H1 (cell line): ENCODE results near the gene RRP12. TPM values are rescaled to one million over a fixed set of nuclear protein-coding genes. Genes with fewer than 3 reads are reported as not detected.

Source experiments
- ATF2 ChIP-seq: IDR thresholded peaks from 2 replicates; pipeline ENCODE4 v1.6.1; 2012; ENCODE audit warnings: low read length, inconsistent platforms
- BACH1 ChIP-seq: IDR thresholded peaks from 2 replicates; pipeline ENCODE4 v1.6.1; 2012; ENCODE audit warnings: low read length, improper control_type of control experiment
- CHD2 ChIP-seq: IDR thresholded peaks from 2 replicates; pipeline ENCODE4 v1.6.1; 2012; ENCODE audit warnings: low read length, improper control_type of control experiment
- FOSL1 ChIP-seq: IDR thresholded peaks from 2 replicates; pipeline ENCODE4 v1.6.1; 2011; ENCODE audit warnings: mild to moderate bottlenecking, low read depth, low read length, moderate library complexity; ENCODE audit not compliant: insufficient read depth
- HDAC2 ChIP-seq, 2 experiments: fragments of 300-600 bp in 1 of 2; sonication (generic) in 1 of 2; IDR thresholded peaks; 2 replicates each; pipeline ENCODE4 v1.6.1; 2011 to 2012; ENCODE audit warnings: low read depth in 2 of 2, low read length in 2 of 2, mild to moderate bottlenecking in 2 of 2, moderate library complexity in 2 of 2, borderline replicate concordance in 1 of 2, inconsistent platforms in 1 of 2
- JUND ChIP-seq: IDR thresholded peaks from 2 replicates; pipeline ENCODE4 v1.6.1; 2011; ENCODE audit warnings: mild to moderate bottlenecking, improper control_type of control experiment, low read length
- KDM4A ChIP-seq: IDR thresholded peaks from one replicate; pipeline ENCODE4 v1.7.1; 2012; ENCODE audit warnings: low read depth, mild to moderate bottlenecking, moderate library complexity, low read length, inconsistent platforms; ENCODE audit not compliant: severe bottlenecking
- KDM5A ChIP-seq: fragments of 200-600 bp; IDR thresholded peaks from 2 replicates; pipeline ENCODE4 v1.7.1; 2012; ENCODE audit warnings: mild to moderate bottlenecking, low read length, inconsistent platforms, mixed read lengths
- NANOG ChIP-seq: IDR thresholded peaks from 2 replicates; pipeline ENCODE4 v1.6.1; 2011; ENCODE audit warnings: low read length, low read depth, mild to moderate bottlenecking, inconsistent platforms; ENCODE audit not compliant: insufficient read depth, poor library complexity, severe bottlenecking
- POLR2AphosphoS5 ChIP-seq: IDR thresholded peaks from 2 replicates; pipeline ENCODE4 v1.6.1; 2011; ENCODE audit warnings: low read depth, low read length
- POU5F1 ChIP-seq: IDR thresholded peaks from 2 replicates; pipeline ENCODE4 v1.6.1; 2011; ENCODE audit warnings: low read depth, mild to moderate bottlenecking, low read length, moderate library complexity
- RBBP5 ChIP-seq: IDR thresholded peaks from 2 replicates; pipeline ENCODE4 v1.7.1; 2012; ENCODE audit warnings: low read depth, mild to moderate bottlenecking, inconsistent platforms, low read length, moderate library complexity, borderline replicate concordance
- SIRT6 ChIP-seq: IDR thresholded peaks from one replicate; pipeline ENCODE4 v1.7.1; 2012; ENCODE audit warnings: low read length, inconsistent platforms
- SP1 ChIP-seq: IDR thresholded peaks from 2 replicates; pipeline ENCODE4 v1.6.1; 2011; ENCODE audit warnings: low read depth, low read length
- SP2 ChIP-seq: IDR thresholded peaks from 2 replicates; pipeline ENCODE4 v1.6.1; 2012; ENCODE audit warnings: mild to moderate bottlenecking, low read length, inconsistent platforms
- SRF ChIP-seq: IDR thresholded peaks from 2 replicates; pipeline ENCODE4 v1.6.1; 2011; ENCODE audit warnings: mild to moderate bottlenecking, low read depth, low read length, moderate library complexity
- TCF12 ChIP-seq: IDR thresholded peaks from 2 replicates; pipeline ENCODE4 v1.6.1; 2011; ENCODE audit warnings: low read depth, mild to moderate bottlenecking, low read length
- TEAD4 ChIP-seq: IDR thresholded peaks from 2 replicates; pipeline ENCODE4 v1.6.1; 2012; ENCODE audit warnings: low read depth, low read length, inconsistent platforms, mixed read lengths
- USF2 ChIP-seq: IDR thresholded peaks from 2 replicates; pipeline ENCODE4 v1.6.1; 2011; ENCODE audit warnings: low read length, improper control_type of control experiment
- ZNF274 ChIP-seq: IDR thresholded peaks from 2 replicates; pipeline ENCODE4 v1.7.0; 2012; ENCODE audit warnings: low read length, borderline replicate concordance; ENCODE audit errors: extremely low read depth
- polyA plus RNA-seq, 7 experiments: library from polyadenylated mRNA; depleted of rRNA in 3 of 7; stranded (reverse) in 5 of 7; unstranded in 2 of 7; fragments of >200 nt in 5 of 7; fragments of 200-250 nt in 2 of 7; gene quantifications; 1 replicate in 5 of 7; 2 replicates in 1 of 7; 4 replicates in 1 of 7; pipeline versions ENCODE4 v1.2.1 to v1.2.3, GENCODE V29; 2011 to 2013; ENCODE audit warnings: missing spikeins in 2 of 7, mixed read lengths in 2 of 7
- total RNA-seq: library from RNA; stranded (reverse); fragmentation: NEBNext Ultra II Directional; extraction: Animal tissue kit (Norgen Biotek cat#: 25700); gene quantifications from 2 replicates; pipeline ENCODE4 v1.2.1, GENCODE V29; 2021

Gene RRP12
- total and polyA plus RNA-seq, 2 of the 8 experiments (the other 6 are each of a cell fraction or from before 2014, with no cell fraction given), result 21.0 to 65.8 TPM

- TF ChIP-seq SRF, result peak; percentile 10; the same call in 1 of the 2 replicates
- no peak for TF ChIP-seq SP2
- no peak for TF ChIP-seq SIRT6
- TF ChIP-seq NANOG, result no peak
- peak; percentile 79 for TF ChIP-seq BACH1
- TF ChIP-seq JUND, result peak; percentile 91
- TF ChIP-seq RBBP5, result 0 out of 2 replicates have a peak, but pooled peaks have one; percentile 54
- TF ChIP-seq KDM5A, result no peak
- no peak for TF ChIP-seq KDM4A
- TF ChIP-seq ZNF274, result no peak
- no peak for TF ChIP-seq USF2
- no peak for TF ChIP-seq POU5F1
- 0 out of 2 replicates have a peak, but pooled peaks have one; percentile 30 for TF ChIP-seq CHD2
- TF ChIP-seq FOSL1, result no peak
- peak; percentile 75 to 84; a peak in 3 of 4 replicates for TF ChIP-seq HDAC2 (IDR thresholded peaks at IDR 0.05; ENCODE audit: borderline replicate concordance in 1 of 2, low read depth in 2 of 2, low read length in 2 of 2)
- peak; percentile 72 for TF ChIP-seq POLR2AphosphoS5
- 0 out of 2 replicates have a peak, but pooled peaks have one; percentile 12 for TF ChIP-seq SP1
- no peak for TF ChIP-seq TCF12
- 0 out of 2 replicates have a peak, but pooled peaks have one; percentile 13 for TF ChIP-seq TEAD4
- TF ChIP-seq ATF2, result 0 out of 2 replicates have a peak, but pooled peaks have one; percentile 39
Observed at GRCh38 chr10:97334370-97335175, 66.6 kb downstream of the RRP12 start, which contains the start of gene FRAT2 (continued).
